ENCODE measurements around the gene BRD7. TPM values are rescaled to one million over a fixed set of nuclear protein-coding genes. Genes with fewer than 3 reads are reported as not detected.

BRD7 gene
- total and polyA plus RNA-seq, 2 donors (not counting 3 experiments of a cell fraction or from before 2014, with no cell fraction given): 17.1 to 69.1 TPM

DNA sequence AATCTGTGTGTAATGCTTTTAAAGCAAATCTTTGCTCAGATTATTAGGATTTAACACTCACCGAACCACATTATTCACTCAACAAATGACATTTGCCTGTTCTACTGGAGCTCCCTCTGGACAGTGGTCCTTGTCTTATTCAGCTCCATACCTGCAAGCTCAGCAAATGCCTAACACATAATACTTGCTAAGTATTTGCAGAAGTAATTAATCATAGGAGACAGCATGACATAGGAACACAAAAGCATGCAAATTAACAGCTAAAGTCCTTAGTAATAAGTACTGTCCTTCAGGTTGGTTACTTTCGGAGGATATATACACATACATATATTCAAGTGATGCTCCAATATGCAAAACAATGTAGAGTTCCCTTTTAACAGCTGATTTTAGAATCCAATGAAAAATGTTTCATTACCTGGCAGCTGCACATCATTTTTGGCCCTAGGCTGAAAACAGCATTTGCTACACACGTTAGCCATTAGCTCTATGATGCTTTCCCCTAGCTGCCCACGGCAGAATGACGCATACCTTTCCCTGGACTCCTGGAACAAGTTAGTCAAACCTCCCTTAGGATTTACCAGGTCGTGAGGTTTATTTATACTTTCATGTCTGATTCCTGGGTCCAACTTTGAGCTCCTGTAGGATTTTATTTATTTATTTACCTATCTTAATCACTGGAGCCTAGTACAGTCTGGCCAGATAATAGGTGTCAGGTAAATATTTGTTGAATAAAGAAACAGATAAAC, 8.6 kb downstream of the BRD7 start:
- ChIA-PET POLR2A (no interaction called here), CTCF (interaction anchor here (1.0 to 2.0 kb wide), 7 partner anchors 19 to 446 kb away, joined by 3 to 8 read pairs (median 4); partner anchors contain the start of gene CNEP1R1)
- no peak overlapping the region for H3K4me2 ChIP-seq (ENCODE audit: insufficient read depth, low read length)
- no peak overlapping the region for H3K27ac ChIP-seq (ENCODE audit: insufficient read depth, low read depth, low read length)
- TF ChIP-seq POLR2AphosphoS5 (IDR thresholded peaks at IDR 0.05; ENCODE audit: insufficient read depth, low read depth, low read length) (no peak), EZH2 (IDR thresholded peaks at IDR 0.05; ENCODE audit: borderline replicate concordance, low read depth, low read length, severe bottlenecking) (no peak), MYC (IDR thresholded peaks at IDR 0.05; ENCODE audit: low read depth, low read length) (no peak), FOS (IDR thresholded peaks at IDR 0.05; ENCODE audit: borderline replicate concordance, insufficient read depth, low read length) (no peak), MAX (IDR thresholded peaks at IDR 0.05; ENCODE audit: insufficient read depth, insufficient read length) (no peak), GATA2 (IDR thresholded peaks at IDR 0.05; ENCODE audit: insufficient read depth, insufficient read length, low read depth, low read length) (no peak), JUN (IDR thresholded peaks at IDR 0.05; ENCODE audit: borderline replicate concordance, insufficient read depth, insufficient read length, low read depth) (no peak), POLR2A (IDR thresholded peaks at IDR 0.05; ENCODE audit: low read depth, low read length) (no peak)
- TF ChIP-seq, protein P1, sequence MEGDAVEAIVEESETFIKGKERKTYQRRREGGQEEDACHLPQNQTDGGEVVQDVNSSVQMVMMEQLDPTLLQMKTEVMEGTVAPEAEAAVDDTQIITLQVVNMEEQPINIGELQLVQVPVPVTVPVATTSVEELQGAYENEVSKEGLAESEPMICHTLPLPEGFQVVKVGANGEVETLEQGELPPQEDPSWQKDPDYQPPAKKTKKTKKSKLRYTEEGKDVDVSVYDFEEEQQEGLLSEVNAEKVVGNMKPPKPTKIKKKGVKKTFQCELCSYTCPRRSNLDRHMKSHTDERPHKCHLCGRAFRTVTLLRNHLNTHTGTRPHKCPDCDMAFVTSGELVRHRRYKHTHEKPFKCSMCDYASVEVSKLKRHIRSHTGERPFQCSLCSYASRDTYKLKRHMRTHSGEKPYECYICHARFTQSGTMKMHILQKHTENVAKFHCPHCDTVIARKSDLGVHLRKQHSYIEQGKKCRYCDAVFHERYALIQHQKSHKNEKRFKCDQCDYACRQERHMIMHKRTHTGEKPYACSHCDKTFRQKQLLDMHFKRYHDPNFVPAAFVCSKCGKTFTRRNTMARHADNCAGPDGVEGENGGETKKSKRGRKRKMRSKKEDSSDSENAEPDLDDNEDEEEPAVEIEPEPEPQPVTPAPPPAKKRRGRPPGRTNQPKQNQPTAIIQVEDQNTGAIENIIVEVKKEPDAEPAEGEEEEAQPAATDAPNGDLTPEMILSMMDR (IDR thresholded peaks at IDR 0.05; ENCODE audit: extremely low read depth in 1 of 2, insufficient read depth in 1 of 2, low read depth in 1 of 2, low read length in 2 of 2): no peak
- H3K9me3 ChIP-seq (replicated peaks; ENCODE audit: control insufficient read depth, insufficient read depth, low read length): no peaks in the 10 kb centered on the region
- H3K9me1 ChIP-seq (replicated peaks; ENCODE audit: control insufficient read depth, extremely low read depth, insufficient read depth, low read length): no peaks in the 10 kb centered on the region
- H3K4me1 ChIP-seq (ENCODE audit: control insufficient read depth, extremely low read depth, insufficient read depth, low read length): no peaks in the 10 kb centered on the region
- BruUV-seq (replicated peaks): no TSS peak
- intact Hi-C loops (cut with micrococcal nuclease) (no loop called here), dilution Hi-C loops (cut with MboI; ENCODE audit: extremely low pct_ligation_motif_present, low sequenced_read_pairs) (no loop called here)
- H4K20me1 ChIP-seq (replicated peaks; ENCODE audit: control insufficient read depth, extremely low read depth, insufficient read depth, low read length): peaks cover 5% of the 10 kb centered on the region
- H3K79me2 ChIP-seq (ENCODE audit: control insufficient read depth, insufficient read depth, low read length): peaks cover 70% of the 10 kb centered on the region
- no peak overlapping the region for H2AFZ ChIP-seq (ENCODE audit: low read depth, low read length)
- H3K9ac ChIP-seq (replicated peaks; ENCODE audit: extremely low read depth, insufficient read depth, low read length): no peak overlapping the region
- peaks cover 6 to 13% of the 10 kb centered on the region in 2 experiments for H3K36me3 ChIP-seq (ENCODE audit: control insufficient read depth in 2 of 2, extremely low read depth in 1 of 2, insufficient read depth in 2 of 2, low read length in 2 of 2)
- FAIRE-seq (no peak), DNase-seq (ENCODE audit: low read depth, low spot score) (no peak)
- no peaks in the 10 kb centered on the region for H3K27me3 ChIP-seq (ENCODE audit: control insufficient read depth in 2 of 2, insufficient read depth in 2 of 2, low read length in 2 of 2)
- no peak overlapping the region for H3K4me3 ChIP-seq (replicated peaks in 1 of 3; ENCODE audit: insufficient read depth in 1 of 3, low read depth in 1 of 3, low read length in 3 of 3)
